HepG2 (cell line): ENCODE data around the gene FUOM. TPM values are rescaled to one million over a fixed set of nuclear protein-coding genes. Genes with fewer than 3 reads are reported as not detected.

Experiments used
- ATF5 ChIP-seq: sonication (generic); formaldehyde crosslinking; IDR thresholded peaks from 2 replicates; pipeline ENCODE4 v1.4.0; 2020; ENCODE audit warnings: mild to moderate bottlenecking, low read depth, missing genetic modification reagents
- HOXA9 ChIP-seq: sonication (generic); formaldehyde crosslinking; IDR thresholded peaks from 2 replicates; pipeline ENCODE4 v1.8.1; 2022; ENCODE audit warnings: missing genetic modification reagents, mild to moderate bottlenecking, moderate library complexity, borderline replicate concordance
- IKZF4 ChIP-seq: sonication (generic); formaldehyde crosslinking; IDR thresholded peaks from 2 replicates; pipeline ENCODE4 v1.5.1; 2020; ENCODE audit warnings: borderline replicate concordance, mild to moderate bottlenecking, low read depth, missing genetic modification reagents; ENCODE audit errors: not compliant biosample characterization
- KDM4B ChIP-seq: sonication (generic); formaldehyde crosslinking; IDR thresholded peaks from 2 replicates; pipeline ENCODE4 v1.4.0; 2020; ENCODE audit warnings: missing genetic modification reagents
- MAZ ChIP-seq, 2 experiments: sonication (generic) in 1 of 2; formaldehyde crosslinking in 1 of 2; IDR thresholded peaks; 2 replicates each; pipeline versions ENCODE4 v1.5.0 to v1.6.1; 2012 to 2020; ENCODE audit warnings: low read depth in 2 of 2, mild to moderate bottlenecking in 2 of 2, borderline replicate concordance in 1 of 2, improper control_type of control experiment in 1 of 2, low read length in 1 of 2, missing genetic modification reagents in 1 of 2, moderate library complexity in 1 of 2
- MED13 ChIP-seq: sonication (generic); formaldehyde crosslinking; IDR thresholded peaks from 2 replicates; pipeline ENCODE4 v1.5.0; 2020; ENCODE audit warnings: missing genetic modification reagents
- MIER2 ChIP-seq: IDR thresholded peaks from 2 replicates; pipeline ENCODE4 v1.6.1; 2016; ENCODE audit warnings: missing biosample characterization, missing genetic modification reagents
- NCOA2 ChIP-seq: sonication (generic); formaldehyde crosslinking; IDR thresholded peaks from 2 replicates; pipeline ENCODE4 v1.8.0; 2022; ENCODE audit warnings: inconsistent platforms
- NFAT5 ChIP-seq: sonication (generic); formaldehyde crosslinking; IDR thresholded peaks from 2 replicates; pipeline ENCODE4 v1.4.0; 2020; ENCODE audit warnings: missing genetic modification reagents
- NFE2 ChIP-seq: sonication (generic); formaldehyde crosslinking; IDR thresholded peaks from 2 replicates; pipeline ENCODE4 v1.4.0; 2020; ENCODE audit warnings: missing genetic modification reagents
- PLSCR1 ChIP-seq: sonication (generic); formaldehyde crosslinking; IDR thresholded peaks from 2 replicates; pipeline ENCODE4 v1.5.0; 2020; ENCODE audit warnings: missing genetic modification reagents, mild to moderate bottlenecking, borderline replicate concordance
- RXRB ChIP-seq: IDR thresholded peaks from 2 replicates; pipeline ENCODE4 v1.6.1; 2016; ENCODE audit warnings: borderline replicate concordance, missing genetic modification reagents, missing compliant biosample characterization
- TERF1 ChIP-seq: sonication (generic); formaldehyde crosslinking; IDR thresholded peaks from 2 replicates; pipeline ENCODE4 v1.8.0; 2022; ENCODE audit warnings: mild to moderate bottlenecking, missing genetic modification reagents, moderate library complexity
- ZNF232 ChIP-seq: sonication (generic); formaldehyde crosslinking; IDR thresholded peaks from 2 replicates; pipeline ENCODE4 v1.4.0; 2020; ENCODE audit warnings: missing genetic modification reagents, borderline replicate concordance
- polyA plus RNA-seq, 8 experiments: library from polyadenylated mRNA; depleted of rRNA in 3 of 8; stranded (reverse) in 7 of 8; unstranded in 1 of 8; fragments of >200 nt; fragmentation: Illumina TruSeq in 4 of 8; extraction: Trizol in 4 of 8; gene quantifications; 2 replicates each; pipeline versions ENCODE4 v1.2.1 to v1.2.3, GENCODE V29; 2011 to 2016; ENCODE audit warnings: low read depth in 4 of 8, missing spikeins in 1 of 8, mixed read lengths in 1 of 8; ENCODE audit not compliant: insufficient read depth in 1 of 8
- total RNA-seq, 5 experiments: library from RNA; depleted of rRNA; stranded (reverse); fragments of >200 nt; fragmentation: Illumina TruSeq; extraction: Trizol; gene quantifications; 2 replicates each; pipeline ENCODE4 v1.2.3, GENCODE V29; 2016; ENCODE audit warnings: low read depth in 1 of 5

FUOM gene
- total and polyA plus RNA-seq, 2 of the 13 experiments (the other 11 are each of a cell fraction or from before 2014, with no cell fraction given) = 27.5 to 60.4 TPM

- TF ChIP-seq HOXA9 (CRISPR knock-in tag) (no peak), ATF5 (0 out of 2 replicates have a peak, but pooled peaks have one; percentile 5), IKZF4 (CRISPR knock-in tag) (no peak), NCOA2 (CRISPR knock-in tag) (no peak), MED13 (CRISPR knock-in tag) (no peak), MAZ (IDR thresholded peaks at IDR 0.05; ENCODE audit: borderline replicate concordance, low read depth, low read length) (no peak), MAZ (CRISPR knock-in tag; IDR thresholded peaks at IDR 0.05; ENCODE audit: low read depth) (0 out of 2 replicates have a peak, but pooled peaks have one; percentile 25), MIER2 (no peak), TERF1 (0 out of 2 replicates have a peak, but pooled peaks have one; percentile 55), NFE2 (CRISPR knock-in tag) (no peak), ZNF232 (CRISPR knock-in tag) (peak; percentile 15; the same call in 1 of the 2 replicates), RXRB (CRISPR knock-in tag) (peak; percentile 32; the same call in 1 of the 2 replicates), PLSCR1 (CRISPR knock-in tag) (no peak), KDM4B (CRISPR knock-in tag) (no peak), NFAT5 (CRISPR knock-in tag) (no peak)
Measured at GRCh38 chr10:133358162-133358924, 524 bp upstream of the FUOM start (continued).
